BJ (cell line): Measurements from ENCODE around the gene FNIP1. TPM values are rescaled to one million over a fixed set of nuclear protein-coding genes. Genes with fewer than 3 reads are reported as not detected.

ENCODE experiments used
- CTCF ChIA-PET: fragments of 350-600 bp; formaldehyde crosslinking; extraction: SDS; loops from one replicate; lab custom pipeline; 2021; ENCODE audit warnings: antibody characterized with exemption, inconsistent platforms; lab: Yijun Ruan, JAX
- POLR2A ChIA-PET: fragments of 300-600 bp; sonication (Branson Sonifier 250); formaldehyde crosslinking; extraction: SDS; loops from one replicate; lab custom pipeline; 2021; ENCODE audit warnings: antibody characterized with exemption; lab: Charles Lee
- DNase-seq: peaks from one replicate; pipeline ENCODE4 v3.0.0-alpha.2; 2011; ENCODE audit warnings: low read depth
- H3K27me3 ChIP-seq: 2 replicates; pipeline ENCODE4 v1.6.0; 2011; ENCODE audit warnings: low read length; ENCODE audit not compliant: control insufficient read depth, insufficient read depth
- H3K36me3 ChIP-seq: 2 replicates; pipeline ENCODE4 v1.5.1; 2011; ENCODE audit warnings: low read length; ENCODE audit not compliant: control insufficient read depth, insufficient read depth
- H3K4me3 ChIP-seq: 2 replicates; pipeline ENCODE4 v1.5.1; 2011; ENCODE audit warnings: low read depth, mild to moderate bottlenecking, control low read depth, low read length
- polyA plus RNA-seq: library from polyadenylated mRNA; depleted of rRNA; stranded (reverse); fragments of >200 nt; gene quantifications from 2 replicates; pipeline ENCODE4 v1.2.3, GENCODE V29; 2011
- TF ChIP-seq, protein P1 (sequence below): IDR thresholded peaks from 2 replicates; pipeline ENCODE4 v1.5.1; 2011; ENCODE audit warnings: low read depth, mild to moderate bottlenecking, control low read depth, inconsistent platforms, low read length, moderate library complexity; ENCODE audit not compliant: insufficient read depth

Gene FNIP1
- polyA plus RNA-seq, 1 experiment: 5.3 TPM

- ChIA-PET POLR2A (no interaction called here), CTCF (interaction anchor here (0.7 kb wide), 1 partner anchor 22 kb away, joined by 7 read pairs; no protein-coding TSS in a partner anchor)
- Histone ChIP-seq H3K36me3 (0 out of 2 replicates have a peak, but pooled peaks cover 1% of the 10 kb centered on the region), H3K4me3 (no peak overlapping the region), H3K27me3 (no peaks in the 10 kb centered on the region)
- DNase-seq: no peak
- TF ChIP-seq, protein P1, sequence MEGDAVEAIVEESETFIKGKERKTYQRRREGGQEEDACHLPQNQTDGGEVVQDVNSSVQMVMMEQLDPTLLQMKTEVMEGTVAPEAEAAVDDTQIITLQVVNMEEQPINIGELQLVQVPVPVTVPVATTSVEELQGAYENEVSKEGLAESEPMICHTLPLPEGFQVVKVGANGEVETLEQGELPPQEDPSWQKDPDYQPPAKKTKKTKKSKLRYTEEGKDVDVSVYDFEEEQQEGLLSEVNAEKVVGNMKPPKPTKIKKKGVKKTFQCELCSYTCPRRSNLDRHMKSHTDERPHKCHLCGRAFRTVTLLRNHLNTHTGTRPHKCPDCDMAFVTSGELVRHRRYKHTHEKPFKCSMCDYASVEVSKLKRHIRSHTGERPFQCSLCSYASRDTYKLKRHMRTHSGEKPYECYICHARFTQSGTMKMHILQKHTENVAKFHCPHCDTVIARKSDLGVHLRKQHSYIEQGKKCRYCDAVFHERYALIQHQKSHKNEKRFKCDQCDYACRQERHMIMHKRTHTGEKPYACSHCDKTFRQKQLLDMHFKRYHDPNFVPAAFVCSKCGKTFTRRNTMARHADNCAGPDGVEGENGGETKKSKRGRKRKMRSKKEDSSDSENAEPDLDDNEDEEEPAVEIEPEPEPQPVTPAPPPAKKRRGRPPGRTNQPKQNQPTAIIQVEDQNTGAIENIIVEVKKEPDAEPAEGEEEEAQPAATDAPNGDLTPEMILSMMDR: no peak
These were observed 125.4 kb downstream of the FNIP1 start for GRCh38 chr5:131671409-131671808.

GRCh38 chr5:131664929-131665328, 131.9 kb downstream of the FNIP1 start:
- Histone ChIP-seq H3K36me3 (peaks cover 4% of the 10 kb centered on the region; the same call in 1 of the 2 replicates), H3K27me3 (no peaks in the 10 kb centered on the region), H3K4me3 (no peak overlapping the region)
- CTCF ChIA-PET: no interaction called here
- POLR2A ChIA-PET: no interaction called here
- TF ChIP-seq, protein P1: no peak
- no peak for DNase-seq

DNA sequence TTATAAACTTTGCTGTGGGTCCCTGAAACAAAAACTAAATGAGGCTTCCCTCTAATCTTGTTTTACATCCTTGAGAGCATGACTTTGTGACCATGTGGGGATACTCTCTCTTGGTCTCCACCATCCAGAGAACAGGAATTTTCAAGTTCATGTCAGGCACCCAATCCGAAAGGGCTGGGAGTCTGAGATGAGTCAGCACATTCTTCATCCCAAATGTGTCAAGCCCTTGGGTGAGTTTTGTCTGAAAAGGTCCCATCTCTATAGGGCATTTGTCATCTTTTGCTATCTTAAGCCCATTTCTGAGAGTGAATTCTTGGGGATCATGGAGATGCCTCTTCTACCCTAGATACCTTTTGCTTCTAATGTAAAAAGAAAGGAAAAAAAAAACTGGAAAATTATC, 134.9 kb downstream of the FNIP1 start:
- ChIA-PET POLR2A (no interaction called here), CTCF (no interaction called here)
- DNase-seq: no peak

GRCh38 chr5:131659841-131660240, 137.0 kb downstream of the FNIP1 start:
- ChIA-PET CTCF (no interaction called here), POLR2A (no interaction called here)
- no peak for DNase-seq
- TF ChIP-seq, protein P1: no peak
- Histone ChIP-seq H3K36me3 (peaks cover 11% of the 10 kb centered on the region), H3K27me3 (no peaks in the 10 kb centered on the region), H3K4me3 (no peak overlapping the region)

More for the DNA sequence above, 134.9 kb downstream of the FNIP1 start:
- Histone ChIP-seq H3K27me3 (no peaks in the 10 kb centered on the region), H3K36me3 (peaks cover 11% of the 10 kb centered on the region), H3K4me3 (no peak overlapping the region)
- TF ChIP-seq, protein P1: no peak

- no peak overlapping the region for H3K4me3 ChIP-seq
- no peaks in the 10 kb centered on the region for H3K27me3 ChIP-seq
- no peak for DNase-seq
- TF ChIP-seq, protein P1: no peak
- H3K36me3 ChIP-seq: peaks cover 11% of the 10 kb centered on the region
- POLR2A ChIA-PET: no interaction called here
- CTCF ChIA-PET: no interaction called here
These were observed 137.5 kb downstream of the FNIP1 start for GRCh38 chr5:131659290-131659689.
